Renal cortical epithelial cell (primary cell): ENCODE data around the gene SPTAN1. TPM values are rescaled to one million over a fixed set of nuclear protein-coding genes. Genes with fewer than 3 reads are reported as not detected.
"Not testable (repeated sequence)": the region's sequence is repeated elsewhere in the genome, so short reads cannot be mapped to it uniquely, and the experiment has no call there.

Source experiments
- DNase-seq: peaks from one replicate; pipeline ENCODE4 v3.0.0-alpha.2; 2011; ENCODE audit warnings: low read depth
- total RNA-seq: library from RNA; depleted of rRNA; stranded (reverse); fragments of >200 nt; gene quantifications from 2 replicates; pipeline ENCODE4 v1.2.3, GENCODE V29; 2014

Gene SPTAN1
- total RNA-seq, 1 donor from 2014 or later = 420 TPM

GRCh38 chr9:128552744-128553440 lies 505 bp downstream of the SPTAN1 start:
- DNase-seq = no peak

DNA sequence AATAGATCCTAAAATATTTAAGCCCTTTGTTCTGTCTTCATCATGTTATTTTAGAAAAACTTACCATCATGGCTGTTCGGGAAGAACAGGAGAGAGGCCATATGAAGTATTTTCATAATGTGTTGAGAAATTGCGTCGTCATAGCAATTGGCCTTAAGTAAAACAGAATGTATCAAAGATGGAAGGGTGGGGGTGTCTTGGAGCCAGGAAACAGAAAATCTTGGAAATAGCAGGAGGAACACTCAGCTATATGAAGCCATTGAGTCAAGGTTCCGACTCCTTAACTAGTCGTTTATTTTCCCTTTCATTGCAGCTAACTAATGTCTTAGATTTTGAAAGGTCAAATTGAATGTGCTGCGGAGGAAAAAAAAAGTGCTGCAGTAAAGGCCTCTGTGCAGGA lies 1.3 kb downstream of the SPTAN1 start:
- peak; percentile 35 for DNase-seq

DNA sequence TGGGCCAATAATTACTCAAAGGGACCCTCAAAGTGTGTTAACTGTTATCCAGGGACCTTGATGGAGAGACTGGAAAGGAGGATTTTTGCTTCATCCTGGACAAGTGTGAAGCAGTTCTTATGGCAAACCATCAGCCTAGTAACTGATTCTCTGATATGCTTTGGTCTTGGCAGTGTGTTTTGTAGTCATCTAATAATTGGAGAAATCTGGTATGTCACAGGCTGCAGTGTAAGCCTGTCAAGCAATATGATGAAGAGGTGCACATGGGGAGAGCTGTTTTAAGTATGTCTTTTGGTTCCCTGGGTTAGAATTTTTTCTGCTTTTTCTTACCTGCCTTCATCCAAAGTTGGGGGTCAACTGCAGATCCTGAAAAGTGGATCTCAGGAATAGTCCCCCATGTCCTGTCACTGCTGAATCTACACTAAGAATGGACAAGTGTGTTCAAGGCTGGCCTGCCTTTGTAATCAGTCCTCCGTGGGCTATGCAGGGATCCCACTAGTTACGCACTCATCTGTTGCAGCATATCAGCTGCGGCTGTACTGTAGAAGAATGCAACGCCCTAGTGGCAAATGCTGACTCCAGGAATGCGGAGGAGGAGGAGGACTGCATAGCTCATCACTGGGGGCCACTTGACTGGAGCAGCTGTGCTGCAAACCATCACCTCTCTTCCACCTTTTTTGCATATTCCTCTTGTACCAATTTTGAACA lies 1.9 kb downstream of the SPTAN1 start:
- peak; percentile 86 for DNase-seq

GRCh38 chr9:128555180-128555721 lies 2.9 kb downstream of the SPTAN1 start:
- peak; percentile 81 for DNase-seq

GRCh38 chr9:128556276-128556675 lies 3.9 kb downstream of the SPTAN1 start:
- no peak for DNase-seq

- DNase-seq = no peak
Measured at GRCh38 chr9:128556926-128557634, 4.7 kb downstream of the SPTAN1 start.

DNA sequence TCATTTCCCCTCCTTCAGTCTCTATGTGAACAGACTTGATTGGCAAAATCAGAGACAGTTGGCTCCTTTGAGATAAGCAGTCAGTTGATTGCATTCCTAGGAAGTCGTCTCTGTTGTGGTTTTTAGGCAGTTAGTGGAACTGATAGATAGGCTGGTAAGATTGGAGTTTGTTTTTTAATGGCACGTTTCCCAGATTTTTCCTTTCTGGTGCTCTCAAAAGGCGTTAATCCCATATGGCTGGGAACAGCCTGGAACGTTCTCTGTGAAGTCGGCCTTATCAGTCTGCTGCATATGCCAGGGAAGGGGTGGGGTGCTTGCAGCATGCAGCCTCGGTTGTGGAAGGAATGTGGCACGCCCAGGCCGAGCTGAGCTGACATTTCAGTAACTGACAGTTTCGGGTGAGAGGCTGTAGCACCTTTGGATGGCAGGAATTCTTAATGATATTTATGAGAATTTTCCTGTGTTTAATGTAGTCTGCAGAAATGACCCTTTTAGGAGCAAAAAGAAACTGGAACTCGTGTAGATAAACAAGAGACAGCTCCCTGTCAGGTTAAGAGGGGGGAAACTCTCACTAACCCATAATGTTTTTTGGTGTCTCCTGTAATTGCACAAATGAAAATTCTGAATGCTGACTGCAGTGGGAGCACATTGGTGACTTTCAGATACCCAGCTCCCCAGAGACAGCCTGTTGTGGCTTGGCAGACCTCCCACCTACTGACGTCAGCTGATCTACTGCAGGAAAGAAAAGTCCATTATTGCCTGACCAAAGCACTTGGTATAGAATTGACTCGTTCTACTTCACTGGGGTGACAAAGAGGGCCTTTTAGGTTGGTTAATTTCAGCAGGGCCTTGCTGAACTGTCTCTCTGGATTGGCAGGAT lies 6.3 kb downstream of the SPTAN1 start:
- DNase-seq = peak; percentile 89

DNA sequence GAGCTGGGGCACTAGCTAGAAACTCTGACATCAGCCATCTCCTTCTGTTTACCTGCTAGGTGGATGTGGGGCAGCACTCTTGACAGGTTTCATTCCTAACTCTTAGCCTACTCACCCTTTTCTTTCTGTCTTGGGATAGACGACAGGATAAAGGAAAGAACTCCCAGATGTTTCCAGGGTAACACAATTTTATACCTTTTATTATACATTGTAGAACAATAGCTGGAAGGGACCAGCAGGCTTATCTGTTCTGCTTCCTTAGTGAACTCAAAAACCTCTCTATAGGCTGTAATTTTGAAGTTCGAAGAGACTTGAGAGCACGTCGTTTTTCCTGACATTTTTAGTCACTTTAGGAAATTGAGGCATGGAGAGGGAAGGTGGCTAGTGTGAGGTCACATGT lies 13.2 kb downstream of the SPTAN1 start:
- DNase-seq = no peak

- DNase-seq = no peak
Measured at GRCh38 chr9:128568470-128569078, 16.2 kb downstream of the SPTAN1 start.

GRCh38 chr9:128575469-128575868 lies 23.1 kb downstream of the SPTAN1 start:
- DNase-seq = no peak

DNA sequence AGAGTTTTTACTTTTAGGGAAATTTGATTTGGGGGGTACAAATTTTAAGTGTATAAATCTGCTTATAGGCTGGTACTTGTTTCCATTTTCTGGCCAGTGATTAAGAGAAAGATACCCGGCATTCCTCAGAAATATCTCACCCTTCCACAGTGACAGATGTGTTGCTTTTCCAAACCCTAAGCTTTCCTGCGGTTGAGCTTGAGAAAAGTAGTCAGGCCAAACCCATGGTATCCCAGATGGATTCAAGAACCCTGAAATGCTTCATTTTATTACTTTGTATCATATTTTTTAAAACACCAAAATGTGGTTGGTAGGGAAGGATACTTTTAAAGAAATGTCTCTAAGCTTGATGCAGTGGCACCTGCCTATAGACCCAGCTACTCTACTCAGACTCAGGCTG lies 23.5 kb downstream of the SPTAN1 start:
- no peak for DNase-seq

DNA sequence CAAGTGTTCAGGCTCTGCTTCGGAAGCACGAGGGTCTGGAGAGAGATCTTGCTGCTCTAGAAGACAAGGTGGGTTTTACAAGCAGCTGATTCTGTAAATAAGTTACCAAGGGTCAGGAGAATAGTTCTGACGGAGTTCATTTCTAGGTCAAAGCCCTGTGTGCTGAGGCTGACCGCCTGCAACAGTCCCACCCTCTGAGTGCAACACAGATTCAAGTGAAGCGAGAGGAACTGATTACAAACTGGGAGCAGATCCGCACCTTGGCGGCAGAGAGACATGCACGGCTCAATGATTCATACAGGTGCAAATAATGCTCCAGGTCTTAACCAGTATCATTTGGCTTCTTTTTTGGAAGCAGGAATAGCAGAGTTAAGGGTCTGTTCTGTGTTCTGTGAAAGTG lies 24.8 kb downstream of the SPTAN1 start:
- DNase-seq = no peak

- no peak for DNase-seq
Measured at GRCh38 chr9:128579194-128579593, 26.8 kb downstream of the SPTAN1 start.

- no peak for DNase-seq
Measured at GRCh38 chr9:128580731-128581130, 28.3 kb downstream of the SPTAN1 start.

- DNase-seq = not testable (repeated sequence)
Measured at GRCh38 chr9:128585155-128585554, 32.8 kb downstream of the SPTAN1 start.

GRCh38 chr9:128586934-128587333 lies 34.5 kb downstream of the SPTAN1 start:
- not testable (repeated sequence) for DNase-seq

GRCh38 chr9:128587453-128587852 lies 35.1 kb downstream of the SPTAN1 start:
- DNase-seq = no peak

GRCh38 chr9:128588581-128589233 lies 36.3 kb downstream of the SPTAN1 start:
- DNase-seq = no peak

- DNase-seq = no peak
Measured at GRCh38 chr9:128593039-128593438, 40.7 kb downstream of the SPTAN1 start.

GRCh38 chr9:128593856-128594255 lies 41.5 kb downstream of the SPTAN1 start:
- DNase-seq = no peak

DNA sequence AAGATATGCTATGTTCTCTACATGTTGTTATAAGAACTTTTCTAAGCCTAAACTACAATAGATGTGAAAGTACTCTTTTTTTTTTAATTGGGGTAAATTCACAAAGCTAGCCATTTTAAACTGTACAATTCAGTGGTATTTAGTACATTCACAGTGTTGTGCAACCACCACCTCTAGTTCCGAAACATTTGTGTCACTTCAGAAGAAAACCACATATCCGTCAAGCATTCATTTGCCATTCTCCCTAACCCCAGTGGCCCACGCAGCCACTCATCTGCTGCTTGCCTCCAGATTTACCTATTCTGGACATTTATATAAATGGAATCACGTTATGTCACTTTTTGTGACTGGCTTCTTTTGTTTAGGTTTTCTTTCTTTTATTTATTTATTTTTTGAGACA lies 43.1 kb downstream of the SPTAN1 start:
- DNase-seq = no peak
